IMR-90 (cell line): ENCODE data around the gene CCDC51. TPM values are rescaled to one million over a fixed set of nuclear protein-coding genes. Genes with fewer than 3 reads are reported as not detected.

Source experiments
- ATAC-seq: fragments of 200-7000 bp; cut with Tn5 transposase; 2 replicates; pipeline ENCODE4 v1.9.1; 2020; ENCODE audit warnings: low read depth, mild to moderate bottlenecking, moderate library complexity
- BruUV-seq: library from RNA; stranded (reverse); fragments of 400-500 nt; replicated peaks from 2 replicates; lab custom pipeline; 2021; lab: Mats Ljungman, UMichigan
- CTCF ChIA-PET: fragments of 300-600 bp; formaldehyde crosslinking; extraction: SDS; loops from one replicate; lab custom pipeline; 2021; ENCODE audit warnings: antibody characterized with exemption; lab: Yijun Ruan, JAX
- POLR2A ChIA-PET: fragments of 300-600 bp; sonication (Branson Sonifier 250); formaldehyde crosslinking; loops from one replicate; lab custom pipeline; 2022; ENCODE audit warnings: antibody characterized with exemption; ENCODE audit not compliant: unreplicated experiment; lab: Charles Lee
- DNase-seq: peaks from one replicate; pipeline ENCODE4 v3.0.0; 2013
- H2AFZ ChIP-seq: replicated peaks from 2 replicates; pipeline ENCODE3; 2013; ENCODE audit warnings: low read length, mild to moderate bottlenecking; ENCODE audit not compliant: poor library complexity
- H2AK5ac ChIP-seq: 2 replicates; pipeline ENCODE4 v1.6.1; 2013; ENCODE audit warnings: low read depth, low read length, inconsistent platforms
- H2AK9ac ChIP-seq: replicated peaks from 2 replicates; pipeline ENCODE3; 2013; ENCODE audit warnings: mild to moderate bottlenecking, low read depth, low read length, moderate library complexity; ENCODE audit not compliant: poor library complexity
- H2BK120ac ChIP-seq: 2 replicates; pipeline ENCODE4 v1.6.1; 2013; ENCODE audit warnings: low read depth, low read length, inconsistent platforms
- H2BK15ac ChIP-seq: 3 replicates; pipeline ENCODE4 v1.6.1; 2013; ENCODE audit warnings: low read depth, low read length, inconsistent platforms
- H2BK20ac ChIP-seq: 2 replicates; pipeline ENCODE4 v1.6.1; 2013; ENCODE audit warnings: low read depth, mild to moderate bottlenecking, inconsistent platforms, low read length, moderate library complexity
- H2BK5ac ChIP-seq: 2 replicates; pipeline ENCODE4 v1.6.1; 2013; ENCODE audit warnings: mild to moderate bottlenecking, low read depth, low read length, inconsistent platforms; ENCODE audit not compliant: poor library complexity, severe bottlenecking
- H3K14ac ChIP-seq: replicated peaks from 2 replicates; pipeline ENCODE4 v1.6.1; 2013; ENCODE audit warnings: low read depth, low read length, inconsistent platforms
- H3K18ac ChIP-seq: 2 replicates; pipeline ENCODE4 v1.6.1; 2013; ENCODE audit warnings: low read depth, low read length, control low read depth
- H3K23ac ChIP-seq: 2 replicates; pipeline ENCODE4 v1.6.1; 2013; ENCODE audit warnings: low read depth, low read length, inconsistent platforms
- H3K27ac ChIP-seq: 2 replicates; pipeline ENCODE4 v1.5.1; 2013; ENCODE audit warnings: mild to moderate bottlenecking, control low read depth, low read length; ENCODE audit not compliant: insufficient read depth
- H3K27me3 ChIP-seq: 2 replicates; pipeline ENCODE4 v1.6.1; 2013; ENCODE audit warnings: low read length; ENCODE audit not compliant: control insufficient read depth, insufficient read depth
- H3K36me3 ChIP-seq: 2 replicates; pipeline ENCODE4 v1.6.1; 2013; ENCODE audit warnings: low read length, mixed read lengths; ENCODE audit not compliant: control insufficient read depth, insufficient read depth
- H3K4ac ChIP-seq: 2 replicates; pipeline ENCODE4 v1.6.1; 2013; ENCODE audit warnings: low read depth, low read length, inconsistent platforms
- H3K4me1 ChIP-seq: 2 replicates; pipeline ENCODE4 v1.6.1; 2013; ENCODE audit warnings: low read length, mixed read lengths; ENCODE audit not compliant: control insufficient read depth, insufficient read depth
- H3K4me2 ChIP-seq: 2 replicates; pipeline ENCODE4 v1.6.1; 2013; ENCODE audit warnings: low read depth, mild to moderate bottlenecking, control low read depth, low read length, moderate library complexity
- H3K4me3 ChIP-seq: 2 replicates; pipeline ENCODE4 v1.5.1; 2013; ENCODE audit warnings: low read depth, mild to moderate bottlenecking, control low read depth, low read length, moderate library complexity; ENCODE audit not compliant: insufficient read depth
- H3K56ac ChIP-seq: 2 replicates; pipeline ENCODE4 v1.6.1; 2013; ENCODE audit warnings: low read length, inconsistent platforms; ENCODE audit not compliant: insufficient read depth; ENCODE audit errors: extremely low read depth
- H3K79me1 ChIP-seq, 2 experiments: 2 replicates each; pipeline ENCODE4 v1.6.1; 2013; ENCODE audit warnings: low read length in 2 of 2, inconsistent platforms in 1 of 2, low read depth in 1 of 2
- H3K9ac ChIP-seq: 2 replicates; pipeline ENCODE4 v1.6.1; 2013; ENCODE audit warnings: low read depth, low read length, control low read depth
- H3K9me1 ChIP-seq: 2 replicates; pipeline ENCODE4 v1.6.1; 2013; ENCODE audit warnings: low read length, inconsistent platforms; ENCODE audit not compliant: insufficient read depth
- H3K9me3 ChIP-seq: 2 replicates; pipeline ENCODE4 v1.6.1; 2013; ENCODE audit warnings: low read length; ENCODE audit not compliant: control insufficient read depth, insufficient read depth
- H4K20me1 ChIP-seq: 2 replicates; pipeline ENCODE4 v1.6.1; 2013; ENCODE audit warnings: low read length, inconsistent platforms; ENCODE audit not compliant: insufficient read depth
- H4K5ac ChIP-seq: 2 replicates; pipeline ENCODE4 v1.6.1; 2013; ENCODE audit warnings: mild to moderate bottlenecking, low read depth, low read length, control low read depth
- H4K8ac ChIP-seq, 2 experiments: 2 replicates each; pipeline ENCODE4 v1.6.1; 2013; ENCODE audit warnings: low read depth in 2 of 2, low read length in 2 of 2, control low read depth in 1 of 2, inconsistent platforms in 1 of 2
- H4K91ac ChIP-seq: 2 replicates; pipeline ENCODE4 v1.6.1; 2013; ENCODE audit warnings: low read depth, low read length, inconsistent platforms; ENCODE audit not compliant: insufficient read depth
- BHLHE40 ChIP-seq: fragments of 150-350 bp; IDR thresholded peaks from 2 replicates; pipeline ENCODE4 v1.6.1; 2016; ENCODE audit warnings: mild to moderate bottlenecking, low read depth, low read length
- CEBPB ChIP-seq: IDR thresholded peaks from 2 replicates; pipeline ENCODE4 v1.6.1; 2012; ENCODE audit warnings: low read depth, low read length, improper control_type of control experiment
- CHD1 ChIP-seq: IDR thresholded peaks from 2 replicates; pipeline ENCODE4 v1.6.1; 2012; ENCODE audit warnings: low read depth, low read length, improper control_type of control experiment
- FOS ChIP-seq: fragments of 150-350 bp; IDR thresholded peaks from 2 replicates; pipeline ENCODE4 v1.6.1; 2016; ENCODE audit warnings: low read depth, low read length
- MAFK ChIP-seq: IDR thresholded peaks from 2 replicates; pipeline ENCODE4 v1.6.1; 2012; ENCODE audit warnings: low read depth, low read length, improper control_type of control experiment
- MAZ ChIP-seq: IDR thresholded peaks from 2 replicates; pipeline ENCODE4 v1.6.1; 2012; ENCODE audit warnings: low read depth, mild to moderate bottlenecking, low read length, improper control_type of control experiment, moderate library complexity, borderline replicate concordance
- MXI1 ChIP-seq: IDR thresholded peaks from 2 replicates; pipeline ENCODE4 v1.6.1; 2012; ENCODE audit warnings: low read depth, mild to moderate bottlenecking, low read length, moderate library complexity, borderline replicate concordance
- NFE2L2 ChIP-seq: fragments of 150-350 bp; IDR thresholded peaks from 2 replicates; pipeline ENCODE4 v1.6.1; 2016; ENCODE audit warnings: low read depth, mild to moderate bottlenecking, low read length
- POLR2A ChIP-seq: IDR thresholded peaks from 2 replicates; pipeline ENCODE4 v1.6.1; 2012; ENCODE audit warnings: mild to moderate bottlenecking, low read depth, low read length
- RAD21 ChIP-seq: IDR thresholded peaks from 2 replicates; pipeline ENCODE4 v1.6.1; 2012; ENCODE audit warnings: low read length, improper control_type of control experiment
- RFX5 ChIP-seq: IDR thresholded peaks from 2 replicates; pipeline ENCODE4 v1.8.0; 2012; ENCODE audit warnings: low read depth, mild to moderate bottlenecking, low read length, moderate library complexity
- SMC3 ChIP-seq: fragments of 150-350 bp; IDR thresholded peaks from 2 replicates; pipeline ENCODE4 v1.6.1; 2016; ENCODE audit warnings: low read depth, mild to moderate bottlenecking, antibody characterized with exemption, low read length, moderate library complexity
- WGBS, 2 experiments: methylation state at CpG; one replicate each; pipeline versions ENCODE4 v1.1.5 to v1.1.7; 2013; ENCODE audit warnings: missing lambda C conversion rate in 2 of 2; ENCODE audit not compliant: insufficient read length in 1 of 2; ENCODE audit errors: extremely low coverage in 2 of 2; 5-methylcytosine and 5-hydroxymethylcytosine counted together
- dilution Hi-C: fragments of 300-500 bp; cut with HindIII; formaldehyde crosslinking; loops from one replicate; pipeline ENCODE4 v1.14.3; 2018; ENCODE audit warnings: low sequenced_read_pairs; ENCODE audit not compliant: unreplicated experiment
- in situ Hi-C: fragments of 300-500 bp; cut with MboI; formaldehyde crosslinking; loops from 3 replicates; pipeline ENCODE4 v1.14.3; 2019; ENCODE audit warnings: low sequenced_read_pairs, inconsistent platforms, mixed read lengths
- intact Hi-C: fragments of 100-400 bp; cut with micrococcal nuclease; formaldehyde crosslinking; loops from 2 replicates; pipeline ENCODE4 v1.10.0; 2022
- polyA plus RNA-seq, 3 experiments: library from polyadenylated mRNA; depleted of rRNA; stranded (reverse); fragments of >200 nt; gene quantifications; 2 replicates each; pipeline ENCODE4 v1.2.3, GENCODE V29; 2012; ENCODE audit warnings: low replicate concordance in 1 of 3
- total RNA-seq: library from RNA; depleted of rRNA; stranded (reverse); fragments of >200 nt; gene quantifications from 2 replicates; pipeline ENCODE4 v1.2.3, GENCODE V29; 2012
- TF ChIP-seq, protein P1 (sequence below): conservative IDR thresholded peaks from 2 replicates; pipeline ENCODE4 v1.5.1; 2012; ENCODE audit warnings: mild to moderate bottlenecking, low read depth, low read length, improper control_type of control experiment
- TF ChIP-seq, protein P2 (sequence below): fragments of 150-350 bp; IDR thresholded peaks from 2 replicates; pipeline ENCODE4 v1.6.1; 2017; ENCODE audit warnings: mild to moderate bottlenecking, antibody characterized with exemption, low read length, low read depth

Gene CCDC51
- total and polyA plus RNA-seq, 2 of the 4 experiments (the other 2 are of a cell fraction) = 11.0 to 16.1 TPM

DNA sequence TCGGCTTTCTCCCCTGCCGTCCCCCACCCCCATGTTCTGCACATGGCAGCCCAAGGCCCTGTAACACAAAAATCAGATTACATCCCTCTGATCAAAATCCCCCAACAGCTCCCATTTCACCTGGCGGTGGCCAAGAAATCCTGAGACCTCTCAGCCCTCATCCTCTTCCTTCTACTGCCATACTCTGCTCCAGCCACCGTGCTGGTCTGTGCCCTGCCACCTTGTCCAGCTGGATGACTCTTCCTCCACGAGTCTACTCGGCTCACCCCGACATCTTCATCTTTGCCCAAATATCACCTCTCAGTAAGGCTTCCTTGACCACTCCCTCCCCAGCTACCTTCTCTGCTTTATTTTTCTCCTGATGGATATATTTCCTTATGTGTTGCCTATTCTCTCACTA lies 3.1 kb downstream of the CCDC51 start:
- H2BK120ac ChIP-seq = no peak overlapping the region
- H3K9me3 ChIP-seq = no peaks in the 10 kb centered on the region
- no peak for TF ChIP-seq SMC3
- TF ChIP-seq RAD21 = no peak
- no peak for TF ChIP-seq BHLHE40
- no peak for TF ChIP-seq POLR2A
- TF ChIP-seq CHD1 = no peak
- TF ChIP-seq MAFK = no peak
- no peak for TF ChIP-seq RFX5
- TF ChIP-seq CEBPB = no peak
- TF ChIP-seq MXI1 = no peak
- no peak for TF ChIP-seq FOS
- no peak for TF ChIP-seq NFE2L2
- TF ChIP-seq, protein P1, sequence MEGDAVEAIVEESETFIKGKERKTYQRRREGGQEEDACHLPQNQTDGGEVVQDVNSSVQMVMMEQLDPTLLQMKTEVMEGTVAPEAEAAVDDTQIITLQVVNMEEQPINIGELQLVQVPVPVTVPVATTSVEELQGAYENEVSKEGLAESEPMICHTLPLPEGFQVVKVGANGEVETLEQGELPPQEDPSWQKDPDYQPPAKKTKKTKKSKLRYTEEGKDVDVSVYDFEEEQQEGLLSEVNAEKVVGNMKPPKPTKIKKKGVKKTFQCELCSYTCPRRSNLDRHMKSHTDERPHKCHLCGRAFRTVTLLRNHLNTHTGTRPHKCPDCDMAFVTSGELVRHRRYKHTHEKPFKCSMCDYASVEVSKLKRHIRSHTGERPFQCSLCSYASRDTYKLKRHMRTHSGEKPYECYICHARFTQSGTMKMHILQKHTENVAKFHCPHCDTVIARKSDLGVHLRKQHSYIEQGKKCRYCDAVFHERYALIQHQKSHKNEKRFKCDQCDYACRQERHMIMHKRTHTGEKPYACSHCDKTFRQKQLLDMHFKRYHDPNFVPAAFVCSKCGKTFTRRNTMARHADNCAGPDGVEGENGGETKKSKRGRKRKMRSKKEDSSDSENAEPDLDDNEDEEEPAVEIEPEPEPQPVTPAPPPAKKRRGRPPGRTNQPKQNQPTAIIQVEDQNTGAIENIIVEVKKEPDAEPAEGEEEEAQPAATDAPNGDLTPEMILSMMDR = no peak
- no peak for TF ChIP-seq MAZ
- TF ChIP-seq, protein P2, sequence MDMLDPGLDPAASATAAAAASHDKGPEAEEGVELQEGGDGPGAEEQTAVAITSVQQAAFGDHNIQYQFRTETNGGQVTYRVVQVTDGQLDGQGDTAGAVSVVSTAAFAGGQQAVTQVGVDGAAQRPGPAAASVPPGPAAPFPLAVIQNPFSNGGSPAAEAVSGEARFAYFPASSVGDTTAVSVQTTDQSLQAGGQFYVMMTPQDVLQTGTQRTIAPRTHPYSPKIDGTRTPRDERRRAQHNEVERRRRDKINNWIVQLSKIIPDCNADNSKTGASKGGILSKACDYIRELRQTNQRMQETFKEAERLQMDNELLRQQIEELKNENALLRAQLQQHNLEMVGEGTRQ = no peak
- H3K4me3 ChIP-seq = no peak overlapping the region
- DNase-seq (no peak), ATAC-seq (no peak)
- peaks cover 3% of the 10 kb centered on the region; the same call in 1 of the 2 replicates for H4K20me1 ChIP-seq
- no peak overlapping the region for H3K23ac ChIP-seq
- no peak overlapping the region for H4K5ac ChIP-seq
- peaks cover 19% of the 10 kb centered on the region for H3K36me3 ChIP-seq
- no peaks in the 10 kb centered on the region for H3K27me3 ChIP-seq
- 83% methylated on average over 2 of the region's 7 CpGs; no CpG with 5 or more reads in 1 of the 2 experiments for WGBS, 2 experiments
- POLR2A ChIA-PET = interaction anchor here (1.1 kb wide), 1 partner anchor 36 kb away, joined by 4 read pairs; no protein-coding TSS in a partner anchor
- H3K4ac ChIP-seq = no peak overlapping the region
- H4K91ac ChIP-seq = no peak overlapping the region
- H2BK5ac ChIP-seq = no peak overlapping the region
- no peak overlapping the region for H3K56ac ChIP-seq
- no peak overlapping the region for H3K14ac ChIP-seq
- H3K4me2 ChIP-seq = no peak overlapping the region
- in situ Hi-C loops = loop anchor here (5.0 kb wide), 2 partner anchors 35 to 165 kb away; no protein-coding TSS in a partner anchor
- H2AK9ac ChIP-seq = no peak overlapping the region
- dilution Hi-C loops = no loop called here
- peaks cover 24 to 39% of the 10 kb centered on the region in 2 experiments for H3K79me1 ChIP-seq
- no peak overlapping the region for H3K18ac ChIP-seq
- BruUV-seq = no TSS peak
- H3K9me1 ChIP-seq = 0 out of 2 replicates have a peak, but pooled peaks cover 4% of the 10 kb centered on the region
- no peak overlapping the region for H2BK15ac ChIP-seq
- no peak overlapping the region for H2AFZ ChIP-seq
- intact Hi-C loops = loop anchor here (1.0 kb wide), 4 partner anchors 35 to 243 kb away; no protein-coding TSS in a partner anchor
- no peak overlapping the region for H3K9ac ChIP-seq
- no peak overlapping the region for H2BK20ac ChIP-seq
- H3K4me1 ChIP-seq = 0 out of 2 replicates have a peak, but pooled peaks cover 2% of the 10 kb centered on the region
- H3K27ac ChIP-seq = no peak overlapping the region
- H4K8ac ChIP-seq = no peak overlapping the region
- no peak overlapping the region for H2AK5ac ChIP-seq
- CTCF ChIA-PET = interaction anchor here (0.7 to 2.4 kb wide), 10 partner anchors 9 to 247 kb away, joined by 3 to 65 read pairs (median 11); partner anchors contain the start of gene ATRIP
